Spleen (tissue), 7 donors: ENCODE data around the gene ZNF264.

Source experiments
- POLR2A ChIP-seq, 3 donors: fragments of 450-650 bp; IDR thresholded peaks; one replicate each; pipeline ENCODE4 v1.5.1; 2017; ENCODE audit warnings: antibody characterized with exemption in 3 of 3, mild to moderate bottlenecking in 1 of 3
- POLR2AphosphoS5 ChIP-seq, 3 donors: sonication (generic); formaldehyde crosslinking; IDR thresholded peaks; one replicate each; pipeline ENCODE4 v1.5.1; 2017; ENCODE audit warnings: antibody characterized with exemption in 3 of 3
- TF ChIP-seq, protein P1 (sequence below), 11 experiments: fragments of 200-600 bp in 7 of 11; fragments of 450-650 bp in 4 of 11; sonication (generic) in 4 of 11; IDR thresholded peaks in 8 of 11; conservative IDR thresholded peaks in 3 of 11; 1 replicate in 7 of 11; 2 replicates in 4 of 11; pipeline versions ENCODE4 v1.4.0 to v1.8.0; 2016 to 2021; ENCODE audit warnings: antibody characterized with exemption in 11 of 11, inconsistent platforms in 4 of 11, mild to moderate bottlenecking in 1 of 11
- donor health status: DM: no; HTN: no; CAD: no; lungs with moderate emphysema.
- donor health status: DM: no; HTN: no; CAD: no.
- donor health status: DM: no; HTN: no; CAD: no.

GRCh38 chr19:57202160-57202559, 10.9 kb downstream of the ZNF264 start:
- no peak for TF ChIP-seq POLR2A (IDR thresholded peaks at IDR 0.05)
- TF ChIP-seq, protein P1, sequence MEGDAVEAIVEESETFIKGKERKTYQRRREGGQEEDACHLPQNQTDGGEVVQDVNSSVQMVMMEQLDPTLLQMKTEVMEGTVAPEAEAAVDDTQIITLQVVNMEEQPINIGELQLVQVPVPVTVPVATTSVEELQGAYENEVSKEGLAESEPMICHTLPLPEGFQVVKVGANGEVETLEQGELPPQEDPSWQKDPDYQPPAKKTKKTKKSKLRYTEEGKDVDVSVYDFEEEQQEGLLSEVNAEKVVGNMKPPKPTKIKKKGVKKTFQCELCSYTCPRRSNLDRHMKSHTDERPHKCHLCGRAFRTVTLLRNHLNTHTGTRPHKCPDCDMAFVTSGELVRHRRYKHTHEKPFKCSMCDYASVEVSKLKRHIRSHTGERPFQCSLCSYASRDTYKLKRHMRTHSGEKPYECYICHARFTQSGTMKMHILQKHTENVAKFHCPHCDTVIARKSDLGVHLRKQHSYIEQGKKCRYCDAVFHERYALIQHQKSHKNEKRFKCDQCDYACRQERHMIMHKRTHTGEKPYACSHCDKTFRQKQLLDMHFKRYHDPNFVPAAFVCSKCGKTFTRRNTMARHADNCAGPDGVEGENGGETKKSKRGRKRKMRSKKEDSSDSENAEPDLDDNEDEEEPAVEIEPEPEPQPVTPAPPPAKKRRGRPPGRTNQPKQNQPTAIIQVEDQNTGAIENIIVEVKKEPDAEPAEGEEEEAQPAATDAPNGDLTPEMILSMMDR (IDR thresholded peaks at IDR 0.05 in 8 of 11, conservative IDR thresholded peaks at IDR 0.05 in 3 of 11): no peak
- TF ChIP-seq POLR2AphosphoS5 (IDR thresholded peaks at IDR 0.05): no peak
